ENCODE data around the gene STMN1.

DNA sequence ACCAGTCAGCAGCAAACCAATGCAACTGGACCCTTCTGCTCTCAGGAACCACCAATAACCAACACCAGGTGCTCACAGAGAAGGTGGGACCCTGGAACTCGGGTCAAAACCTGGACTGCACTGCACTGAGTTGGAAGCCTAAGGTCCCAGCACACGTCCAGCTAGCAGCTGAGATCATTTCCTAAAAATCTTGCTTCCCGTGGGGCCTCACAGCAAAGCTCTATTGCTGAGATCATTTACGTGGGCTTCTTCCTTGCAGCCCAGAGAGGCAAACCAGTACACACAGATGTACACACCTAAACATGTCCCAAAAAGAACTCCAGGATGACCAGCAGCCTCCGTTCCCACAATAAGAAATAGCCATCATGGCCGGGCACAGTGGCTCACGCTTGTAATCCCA is 22.8 kb upstream of the STMN1 start:
- TF ChIP-seq, protein P1, sequence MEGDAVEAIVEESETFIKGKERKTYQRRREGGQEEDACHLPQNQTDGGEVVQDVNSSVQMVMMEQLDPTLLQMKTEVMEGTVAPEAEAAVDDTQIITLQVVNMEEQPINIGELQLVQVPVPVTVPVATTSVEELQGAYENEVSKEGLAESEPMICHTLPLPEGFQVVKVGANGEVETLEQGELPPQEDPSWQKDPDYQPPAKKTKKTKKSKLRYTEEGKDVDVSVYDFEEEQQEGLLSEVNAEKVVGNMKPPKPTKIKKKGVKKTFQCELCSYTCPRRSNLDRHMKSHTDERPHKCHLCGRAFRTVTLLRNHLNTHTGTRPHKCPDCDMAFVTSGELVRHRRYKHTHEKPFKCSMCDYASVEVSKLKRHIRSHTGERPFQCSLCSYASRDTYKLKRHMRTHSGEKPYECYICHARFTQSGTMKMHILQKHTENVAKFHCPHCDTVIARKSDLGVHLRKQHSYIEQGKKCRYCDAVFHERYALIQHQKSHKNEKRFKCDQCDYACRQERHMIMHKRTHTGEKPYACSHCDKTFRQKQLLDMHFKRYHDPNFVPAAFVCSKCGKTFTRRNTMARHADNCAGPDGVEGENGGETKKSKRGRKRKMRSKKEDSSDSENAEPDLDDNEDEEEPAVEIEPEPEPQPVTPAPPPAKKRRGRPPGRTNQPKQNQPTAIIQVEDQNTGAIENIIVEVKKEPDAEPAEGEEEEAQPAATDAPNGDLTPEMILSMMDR (IDR thresholded peaks at IDR 0.05), result no peak
- TF ChIP-seq POLR2A (IDR thresholded peaks at IDR 0.05), result no peak
